HUDEP-2 (cell line): Measurements from ENCODE around the gene SORBS2.
"Not testable (repeated sequence)": the region's sequence is repeated elsewhere in the genome, so short reads cannot be mapped to it uniquely, and the experiment has no call there.

Experiments used
- DNase-seq, 76 experiments: peaks; one replicate each; lab custom pipeline; 2025; ENCODE audit not compliant: unreplicated experiment in 76 of 76; lab: John Stamatoyannopoulos, UW

Gene SORBS2

GRCh38 chr4:185811509-185812364, at the start of gene SORBS2:
Gene SORBS2 (minus strand): TSS chr4:185812194. CDS start chr4:185690571, 121,623 bp downstream.
- no peak for DNase-seq

GRCh38 chr4:185859111-185859510, 47.1 kb upstream of the SORBS2 start:
- DNase-seq = no peak

GRCh38 chr4:185857561-185857960, 45.6 kb upstream of the SORBS2 start:
- not testable (repeated sequence) for DNase-seq

- DNase-seq = no peak
Observed at GRCh38 chr4:185853841-185854240, 41.8 kb upstream of the SORBS2 start.

DNA sequence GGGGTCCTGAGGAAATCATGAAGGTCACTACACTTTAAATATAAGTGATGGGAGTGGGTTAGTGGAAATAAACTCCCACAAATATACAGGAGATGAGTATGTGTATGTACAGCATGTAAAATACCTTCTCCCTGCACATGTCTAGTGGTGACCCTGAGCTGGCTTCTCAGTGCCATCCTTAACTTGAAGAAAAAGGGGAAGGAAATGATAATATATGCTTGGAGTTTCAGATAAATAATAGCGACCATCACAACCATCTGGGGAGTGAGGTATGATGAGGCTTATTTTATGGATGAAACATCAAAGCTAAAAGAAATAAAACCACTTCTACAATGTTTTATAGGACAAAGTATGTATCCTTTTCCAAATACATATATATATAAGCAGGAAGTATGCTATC, 41.0 kb upstream of the SORBS2 start:
- DNase-seq = no peak

DNA sequence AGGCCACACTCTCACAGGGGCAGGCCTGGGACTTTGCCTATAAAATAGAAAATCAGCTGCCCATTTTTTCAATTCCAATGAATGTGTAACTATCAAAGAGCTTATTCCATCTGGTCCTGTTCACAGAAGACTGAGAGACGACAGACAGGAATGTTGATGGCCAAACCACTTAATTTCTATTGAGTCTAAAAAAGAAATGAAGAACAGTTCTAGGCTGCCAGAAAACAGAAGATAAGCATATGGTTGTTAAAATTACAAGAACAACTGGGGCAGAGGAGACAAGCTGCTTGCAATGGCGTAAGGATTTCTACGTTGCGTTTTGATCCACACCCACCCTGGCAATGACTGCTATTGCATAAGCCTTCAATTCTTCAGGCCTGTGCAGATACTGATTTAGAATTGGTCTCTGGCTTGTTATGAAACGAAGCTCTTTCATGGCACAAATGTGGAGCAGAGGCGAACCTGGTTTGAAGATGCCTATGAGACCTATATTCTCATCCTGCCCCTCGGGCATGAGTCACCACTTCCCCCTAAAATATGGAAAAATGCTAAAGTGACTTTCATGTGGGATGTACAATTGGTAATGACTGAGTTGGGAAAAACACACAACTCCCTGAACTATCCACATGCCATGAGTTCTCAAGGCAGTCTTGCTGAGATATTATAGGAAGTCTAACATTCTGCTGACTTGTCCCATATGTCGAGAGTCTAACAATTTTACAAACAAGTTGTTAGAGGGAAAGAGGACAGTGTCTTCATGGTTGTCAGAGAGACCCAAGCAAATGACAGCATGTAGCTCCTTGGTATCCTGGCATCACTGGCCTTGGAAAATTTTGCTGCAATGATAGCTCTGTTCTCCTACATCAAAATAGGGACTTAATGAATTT, 37.9 kb upstream of the SORBS2 start:
- no peak for DNase-seq

DNA sequence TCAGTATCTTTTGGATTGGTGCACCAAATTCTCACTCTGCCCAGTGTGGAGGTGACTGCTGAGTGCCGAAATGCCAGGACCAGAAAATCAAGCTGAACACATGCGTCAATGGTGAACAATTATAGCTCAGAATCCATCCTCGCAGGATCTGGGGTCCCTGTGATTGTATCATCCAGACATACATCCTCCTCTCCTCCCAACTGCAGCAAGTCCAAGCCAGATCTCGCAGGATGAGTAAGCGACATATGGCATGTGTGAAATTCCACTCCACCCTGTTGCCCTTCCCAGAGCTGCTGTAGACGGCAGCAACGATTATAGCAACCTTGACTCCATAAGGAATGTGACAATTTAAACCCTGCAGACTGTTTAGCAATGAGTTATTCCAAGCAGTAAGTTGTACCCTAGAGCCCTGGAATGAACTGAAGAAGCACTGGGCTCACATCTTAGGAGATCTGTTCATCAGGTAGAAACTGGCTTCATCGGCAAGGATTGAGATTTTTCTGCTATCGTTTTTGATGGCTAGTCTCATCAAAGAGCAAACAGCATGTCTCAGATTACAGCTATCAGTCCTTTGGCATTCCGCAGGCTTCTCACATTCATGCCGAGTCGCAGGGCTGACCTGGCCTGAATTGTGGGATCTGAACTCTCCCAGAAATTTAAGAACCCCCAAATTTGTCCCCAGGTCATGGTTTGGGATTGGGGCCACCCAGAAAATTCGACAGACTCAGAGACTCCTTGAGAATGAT, 35.5 kb upstream of the SORBS2 start:
- no peak for DNase-seq

DNA sequence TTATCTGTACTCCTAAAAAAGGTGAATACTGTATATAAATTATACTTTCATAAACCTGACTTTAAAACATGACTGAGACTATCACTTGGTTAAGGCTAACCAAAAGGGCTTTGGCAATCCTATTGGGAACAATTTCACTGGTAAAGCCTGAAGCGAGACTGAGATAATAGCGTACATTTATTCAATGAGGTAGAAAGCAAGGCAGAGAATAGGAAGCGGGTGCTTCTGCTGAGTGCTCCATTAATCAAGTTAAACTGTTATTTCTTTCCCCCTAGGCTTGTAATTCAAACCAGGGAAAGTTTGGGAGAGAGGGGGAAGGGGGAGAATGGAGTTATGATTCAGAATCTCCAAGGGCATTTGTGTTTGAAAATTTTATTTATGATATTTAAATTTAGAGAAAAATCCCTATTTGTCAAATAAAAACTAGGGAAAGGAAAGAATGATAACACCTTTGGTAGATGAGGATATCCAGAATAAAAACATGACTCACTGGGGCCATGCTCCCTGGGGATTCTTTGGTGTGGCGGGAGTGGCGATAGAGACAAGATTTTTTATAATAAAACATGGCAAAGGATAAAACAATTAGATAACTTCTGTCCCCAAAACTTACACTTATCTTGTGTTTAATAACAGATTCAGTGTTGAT, 34.6 kb upstream of the SORBS2 start:
- no peak for DNase-seq

DNA sequence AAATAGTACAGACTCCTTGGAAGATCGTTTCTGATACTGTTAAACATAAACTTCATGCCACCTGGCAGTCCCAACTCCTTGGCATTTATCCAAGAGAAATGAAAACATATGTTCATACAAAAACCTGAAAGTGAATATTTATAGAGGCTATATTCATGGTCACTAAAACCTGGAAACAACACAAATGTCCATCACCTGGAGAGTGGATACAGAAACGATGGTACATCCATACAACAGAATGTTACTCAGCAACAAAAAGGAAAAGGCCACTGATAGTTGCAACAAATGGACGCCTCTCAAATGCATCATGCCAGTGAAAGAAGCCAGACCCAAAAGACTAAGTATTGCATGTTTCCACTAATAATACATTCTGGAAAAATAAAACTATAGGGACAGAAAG, 34.0 kb upstream of the SORBS2 start:
- no peak for DNase-seq

DNA sequence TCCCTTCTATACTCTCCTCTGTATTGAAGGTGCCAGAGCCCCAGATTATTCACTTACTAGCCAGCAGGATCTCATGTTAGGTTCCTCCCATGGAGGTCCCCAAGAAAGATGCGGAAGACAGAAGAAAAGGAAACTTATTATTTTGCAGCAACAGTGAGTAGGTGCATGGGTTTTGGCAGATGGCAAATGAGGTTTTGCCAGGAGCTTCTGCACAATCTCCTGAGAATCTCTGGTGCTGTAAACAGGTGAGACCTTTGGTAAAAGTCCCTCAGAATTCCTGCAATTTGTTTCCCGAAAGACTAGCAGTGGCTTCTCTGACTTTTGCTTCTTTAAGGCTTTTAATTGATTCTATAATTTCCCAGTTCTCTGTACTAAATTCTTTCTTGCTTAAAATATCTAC, 29.5 kb upstream of the SORBS2 start:
- no peak for DNase-seq

- DNase-seq = no peak
Observed at GRCh38 chr4:185840953-185841352, 29.0 kb upstream of the SORBS2 start.

- DNase-seq = no peak
Observed at GRCh38 chr4:185840201-185840600, 28.2 kb upstream of the SORBS2 start.

GRCh38 chr4:185839770-185840169, 27.8 kb upstream of the SORBS2 start:
- no peak for DNase-seq

DNA sequence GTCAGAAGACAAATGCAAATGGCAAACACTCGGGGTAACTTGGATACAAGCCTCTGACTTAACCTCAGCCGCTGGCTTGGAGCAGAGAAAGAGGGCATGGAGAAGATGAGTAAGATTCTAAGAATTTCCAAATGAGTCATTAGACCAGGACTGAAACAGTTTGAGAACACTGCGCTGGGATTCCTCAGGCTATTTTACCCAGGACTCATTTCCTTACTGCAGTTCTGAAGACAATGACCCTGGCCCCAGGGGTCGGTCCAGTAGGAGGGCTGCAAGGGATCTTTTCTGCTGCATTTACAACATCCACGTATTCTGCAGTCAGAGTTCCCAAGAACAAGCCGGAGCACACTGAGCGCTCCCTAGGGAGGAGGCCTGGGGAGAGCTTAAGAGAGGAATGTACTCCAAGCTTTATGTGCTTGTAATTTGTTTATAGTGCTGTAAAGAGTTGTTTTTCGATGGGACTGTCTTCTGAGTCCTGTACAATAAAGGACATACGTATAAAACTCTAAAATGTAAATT, 27.3 kb upstream of the SORBS2 start:
- DNase-seq = no peak

DNA sequence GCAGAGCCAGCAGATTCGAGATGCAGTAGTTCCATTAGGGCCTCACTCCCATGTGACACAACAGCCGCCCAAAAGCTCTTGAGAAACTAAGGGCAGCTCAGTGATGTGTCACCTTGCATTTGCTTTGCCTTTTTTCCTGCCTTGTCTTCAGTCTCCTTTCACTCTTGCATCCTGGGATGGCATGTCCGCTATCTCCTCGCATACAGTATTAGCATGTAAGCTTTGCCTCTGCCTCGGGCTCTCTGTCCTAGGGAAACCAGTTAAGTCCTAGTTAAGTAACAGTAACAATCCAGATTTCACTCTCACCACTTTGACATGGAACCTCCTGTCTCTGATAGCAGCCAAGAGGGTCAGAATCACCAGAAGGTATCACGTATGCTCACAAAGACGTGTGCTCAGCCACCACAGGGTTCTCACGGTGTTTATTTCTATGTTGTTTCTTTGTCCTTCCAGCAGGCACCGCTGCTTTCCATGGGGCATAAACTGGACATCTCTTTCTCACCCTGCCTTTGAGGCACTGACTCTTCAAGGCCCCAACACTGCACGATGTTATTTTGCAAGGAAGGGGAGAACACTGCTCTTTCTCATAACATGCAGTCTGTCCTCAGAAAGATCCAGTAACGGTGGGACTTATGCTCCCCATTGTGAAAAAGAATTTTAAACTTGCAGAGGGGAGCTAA, 26.7 kb upstream of the SORBS2 start:
- DNase-seq = no peak

DNA sequence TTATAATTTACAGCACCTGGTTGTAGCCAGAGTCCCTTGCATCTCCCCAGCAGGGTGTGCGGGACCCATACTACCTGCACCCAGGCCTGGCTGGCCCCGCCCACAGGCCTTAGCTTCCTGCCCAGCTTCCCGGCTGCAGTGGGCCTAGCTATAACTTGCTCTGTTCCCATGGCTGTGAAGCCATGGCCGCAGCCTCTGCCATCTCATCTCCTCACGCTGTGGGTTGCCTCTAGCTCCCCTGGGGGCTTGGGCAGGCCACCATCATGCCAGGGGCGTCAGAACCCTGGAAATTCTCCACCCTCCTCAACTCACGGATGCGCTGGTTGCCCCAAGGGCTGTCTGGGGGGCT, 26.1 kb upstream of the SORBS2 start:
- no peak for DNase-seq

- DNase-seq = no peak
Observed at GRCh38 chr4:185837415-185838103, 25.6 kb upstream of the SORBS2 start.

DNA sequence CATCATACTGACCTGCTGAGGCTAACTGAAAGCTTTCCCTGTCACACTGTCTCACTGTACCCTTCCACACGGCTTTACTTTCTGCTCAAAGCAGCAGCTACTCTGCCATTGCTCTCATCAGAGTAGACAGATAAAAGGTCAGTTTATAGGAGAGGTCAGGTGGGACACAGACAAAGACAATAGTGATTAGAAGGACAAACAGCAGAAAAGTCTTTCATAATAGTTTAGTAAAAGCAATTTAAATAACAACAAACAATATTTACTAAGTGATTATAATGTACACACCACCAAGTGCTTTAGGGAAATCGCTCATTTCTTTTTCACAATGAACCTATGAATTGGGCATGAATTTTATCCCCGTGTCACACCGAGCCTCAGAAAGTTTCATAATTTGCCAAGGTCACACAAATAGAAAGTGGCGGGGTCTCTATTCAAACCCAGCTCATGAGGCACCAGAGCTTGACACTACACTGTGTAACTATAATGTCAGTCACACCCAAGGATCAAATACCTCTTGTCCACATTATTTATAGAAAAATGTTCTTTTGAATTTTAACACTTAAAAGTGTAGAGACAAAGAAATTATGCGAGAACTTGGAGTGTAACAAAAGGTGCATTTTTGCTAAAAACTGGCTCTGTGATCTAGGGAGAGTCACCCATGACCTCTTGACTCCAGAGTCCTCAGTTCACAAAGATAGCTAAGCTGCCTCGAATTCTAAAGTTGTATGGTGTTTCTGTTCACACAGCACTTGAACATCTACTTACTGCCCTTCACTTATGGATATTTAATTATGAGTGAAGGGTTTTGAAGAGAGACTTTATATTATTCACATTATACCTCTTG, 24.5 kb upstream of the SORBS2 start:
- no peak for DNase-seq
